OCI-LY1 (cell line): ENCODE results near the gene CRISPLD2.

Experiments used
- EZH2 ChIP-seq: fragments of 200-600 bp; sonication (generic), shearing (Covaris generic); IDR thresholded peaks from 2 replicates; pipeline ENCODE4 v1.8.0; 2017; ENCODE audit warnings: borderline replicate concordance, mixed run types, mild to moderate bottlenecking, antibody characterized with exemption, low read length, moderate library complexity, mixed read lengths
- TF ChIP-seq, protein P1 (sequence below): fragments of 200-600 bp; sonication (generic), shearing (Covaris generic); IDR thresholded peaks from 2 replicates; pipeline ENCODE4 v1.5.1; 2017; ENCODE audit warnings: mild to moderate bottlenecking, antibody characterized with exemption, low read length, moderate library complexity, mixed read lengths

DNA sequence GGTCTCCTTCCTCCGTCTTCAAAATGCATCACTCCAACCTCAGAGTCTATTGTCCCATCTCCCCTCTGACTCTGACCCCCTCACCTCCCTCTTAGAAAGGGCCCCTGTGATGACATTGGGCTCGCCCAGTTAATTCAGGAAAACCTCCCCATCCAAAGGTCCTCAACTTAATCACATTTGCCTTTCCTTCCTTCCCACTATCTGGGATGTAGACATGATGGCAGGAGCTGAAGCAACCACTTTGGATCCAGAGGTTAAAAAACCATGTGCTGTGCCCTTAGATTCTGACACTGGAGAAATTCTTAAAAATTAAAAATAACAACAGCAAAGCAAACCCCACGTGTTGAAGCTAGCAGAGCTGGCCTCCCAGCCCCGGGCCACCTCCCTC lies 111.3 kb downstream of the CRISPLD2 start:
- TF ChIP-seq, protein P1, sequence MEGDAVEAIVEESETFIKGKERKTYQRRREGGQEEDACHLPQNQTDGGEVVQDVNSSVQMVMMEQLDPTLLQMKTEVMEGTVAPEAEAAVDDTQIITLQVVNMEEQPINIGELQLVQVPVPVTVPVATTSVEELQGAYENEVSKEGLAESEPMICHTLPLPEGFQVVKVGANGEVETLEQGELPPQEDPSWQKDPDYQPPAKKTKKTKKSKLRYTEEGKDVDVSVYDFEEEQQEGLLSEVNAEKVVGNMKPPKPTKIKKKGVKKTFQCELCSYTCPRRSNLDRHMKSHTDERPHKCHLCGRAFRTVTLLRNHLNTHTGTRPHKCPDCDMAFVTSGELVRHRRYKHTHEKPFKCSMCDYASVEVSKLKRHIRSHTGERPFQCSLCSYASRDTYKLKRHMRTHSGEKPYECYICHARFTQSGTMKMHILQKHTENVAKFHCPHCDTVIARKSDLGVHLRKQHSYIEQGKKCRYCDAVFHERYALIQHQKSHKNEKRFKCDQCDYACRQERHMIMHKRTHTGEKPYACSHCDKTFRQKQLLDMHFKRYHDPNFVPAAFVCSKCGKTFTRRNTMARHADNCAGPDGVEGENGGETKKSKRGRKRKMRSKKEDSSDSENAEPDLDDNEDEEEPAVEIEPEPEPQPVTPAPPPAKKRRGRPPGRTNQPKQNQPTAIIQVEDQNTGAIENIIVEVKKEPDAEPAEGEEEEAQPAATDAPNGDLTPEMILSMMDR = no peak
- TF ChIP-seq EZH2 = no peak
